WERI-Rb-1 (cell line): Measurements from ENCODE around the gene CYP24A1.
"Not testable (repeated sequence)": the region's sequence is repeated elsewhere in the genome, so short reads cannot be mapped to it uniquely, and the experiment has no call there.

Source experiments
- DNase-seq: peaks from one replicate; pipeline ENCODE4 v3.0.0-alpha.2; 2020
- H3K27ac ChIP-seq: fragments of 250-450 bp; sonication (Bioruptor Pico); 2 replicates; pipeline ENCODE4 v1.5.1; 2020; ENCODE audit warnings: mild to moderate bottlenecking, moderate library complexity
- H3K27me3 ChIP-seq: fragments of 250-450 bp; sonication (Bioruptor Pico); 2 replicates; pipeline ENCODE4 v1.5.1; 2021; ENCODE audit warnings: mild to moderate bottlenecking, low read depth, moderate library complexity; ENCODE audit not compliant: insufficient read depth, severe bottlenecking
- H3K36me3 ChIP-seq: fragments of 250-450 bp; sonication (Bioruptor Pico); 2 replicates; pipeline ENCODE4 v1.5.1; 2020; ENCODE audit warnings: mild to moderate bottlenecking, moderate library complexity
- H3K4me3 ChIP-seq: 2 replicates; pipeline ENCODE4 v1.5.1; 2011; ENCODE audit warnings: low read depth, mild to moderate bottlenecking, control low read depth, low read length
- H3K9me3 ChIP-seq: fragments of 250-450 bp; sonication (Bioruptor Pico); 2 replicates; pipeline ENCODE4 v1.5.1; 2021; ENCODE audit warnings: mild to moderate bottlenecking, moderate library complexity; ENCODE audit not compliant: severe bottlenecking
- TF ChIP-seq, protein P1 (sequence below): IDR thresholded peaks from 2 replicates; pipeline ENCODE4 v1.5.1; 2011; ENCODE audit warnings: low read depth, mild to moderate bottlenecking, control low read depth, inconsistent platforms, low read length

CYP24A1 gene

DNA sequence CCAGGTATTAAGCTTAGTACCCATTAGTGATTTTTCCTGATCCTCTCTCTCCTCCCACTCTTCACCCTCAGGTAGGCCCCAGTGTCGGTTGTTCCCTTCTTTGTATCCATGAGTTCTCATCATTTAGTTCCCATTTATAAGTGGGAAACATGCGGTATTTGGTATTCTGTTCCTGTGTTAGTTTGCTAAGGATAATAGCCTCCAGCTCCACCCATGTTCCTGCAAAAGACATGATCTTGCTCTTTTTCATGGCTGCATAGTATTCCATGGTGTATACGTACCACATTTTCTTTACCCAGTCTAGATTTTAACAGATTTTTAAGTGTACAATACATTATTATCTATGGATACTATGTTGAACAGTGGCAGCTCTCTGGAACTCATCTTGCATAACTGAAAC lies 44.4 kb downstream of the CYP24A1 start:
- H3K36me3 ChIP-seq, result no peaks in the 10 kb centered on the region
- TF ChIP-seq, protein P1, sequence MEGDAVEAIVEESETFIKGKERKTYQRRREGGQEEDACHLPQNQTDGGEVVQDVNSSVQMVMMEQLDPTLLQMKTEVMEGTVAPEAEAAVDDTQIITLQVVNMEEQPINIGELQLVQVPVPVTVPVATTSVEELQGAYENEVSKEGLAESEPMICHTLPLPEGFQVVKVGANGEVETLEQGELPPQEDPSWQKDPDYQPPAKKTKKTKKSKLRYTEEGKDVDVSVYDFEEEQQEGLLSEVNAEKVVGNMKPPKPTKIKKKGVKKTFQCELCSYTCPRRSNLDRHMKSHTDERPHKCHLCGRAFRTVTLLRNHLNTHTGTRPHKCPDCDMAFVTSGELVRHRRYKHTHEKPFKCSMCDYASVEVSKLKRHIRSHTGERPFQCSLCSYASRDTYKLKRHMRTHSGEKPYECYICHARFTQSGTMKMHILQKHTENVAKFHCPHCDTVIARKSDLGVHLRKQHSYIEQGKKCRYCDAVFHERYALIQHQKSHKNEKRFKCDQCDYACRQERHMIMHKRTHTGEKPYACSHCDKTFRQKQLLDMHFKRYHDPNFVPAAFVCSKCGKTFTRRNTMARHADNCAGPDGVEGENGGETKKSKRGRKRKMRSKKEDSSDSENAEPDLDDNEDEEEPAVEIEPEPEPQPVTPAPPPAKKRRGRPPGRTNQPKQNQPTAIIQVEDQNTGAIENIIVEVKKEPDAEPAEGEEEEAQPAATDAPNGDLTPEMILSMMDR, result no peak
- H3K4me3 ChIP-seq, result no peak overlapping the region
- H3K27ac ChIP-seq, result no peak overlapping the region
- peaks cover 54% of the 10 kb centered on the region for H3K27me3 ChIP-seq
- DNase-seq, result no peak
- H3K9me3 ChIP-seq, result peaks cover 5% of the 10 kb centered on the region

DNA sequence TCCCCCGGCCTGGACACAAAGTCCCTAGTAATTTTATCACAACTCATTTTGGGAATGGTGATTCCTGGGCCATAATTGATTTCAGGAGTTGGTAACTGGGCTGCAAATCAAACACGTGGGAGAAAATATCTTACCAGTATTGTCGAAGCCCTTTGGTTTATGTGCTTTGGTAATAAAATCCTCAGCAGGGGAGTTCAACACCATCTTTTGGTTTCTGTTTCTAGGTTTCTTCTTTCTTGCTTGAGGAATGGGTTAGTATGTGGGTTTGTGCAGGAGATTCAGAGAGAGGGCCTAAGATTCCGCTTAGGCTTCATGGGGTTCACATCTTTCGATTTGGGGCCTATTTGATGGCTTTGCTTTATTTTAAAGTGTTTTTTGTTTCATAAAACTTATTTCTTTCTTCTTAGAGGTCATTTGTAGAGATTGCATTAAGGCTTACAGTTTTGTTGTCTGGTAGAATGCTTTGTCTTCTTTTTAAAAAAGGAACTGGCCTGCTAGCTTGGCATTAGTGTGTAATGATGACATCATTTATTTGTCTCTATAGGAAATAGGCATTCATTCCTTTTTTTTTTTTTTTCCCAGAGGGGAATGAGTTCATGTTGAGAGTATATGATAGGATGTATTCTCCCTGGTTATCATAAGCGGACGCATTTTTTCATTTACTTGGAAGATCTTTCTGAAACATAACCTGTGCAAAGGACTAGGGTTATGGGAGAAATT lies 45.8 kb downstream of the CYP24A1 start:
- H3K27me3 ChIP-seq, result peaks cover 55% of the 10 kb centered on the region
- peaks cover 5% of the 10 kb centered on the region for H3K9me3 ChIP-seq
- H3K27ac ChIP-seq, result no peak overlapping the region
- no peak for DNase-seq
- no peak overlapping the region for H3K4me3 ChIP-seq
- no peaks in the 10 kb centered on the region for H3K36me3 ChIP-seq
- TF ChIP-seq, protein P1, result no peak

GRCh38 chr20:54126806-54127655 lies 46.8 kb downstream of the CYP24A1 start:
- TF ChIP-seq, protein P1, result no peak

GRCh38 chr20:54126328-54126727 lies 47.5 kb downstream of the CYP24A1 start:
- not testable (repeated sequence) for H3K9me3 ChIP-seq, H3K27ac ChIP-seq, H3K36me3 ChIP-seq, DNase-seq, H3K4me3 ChIP-seq
- peaks cover 57% of the 10 kb centered on the region for H3K27me3 ChIP-seq

More at GRCh38 chr20:54126806-54127655, 46.8 kb downstream of the CYP24A1 start:
- no peak for DNase-seq
- no peak overlapping the region for H3K4me3 ChIP-seq
- H3K9me3 ChIP-seq, result peaks cover 5% of the 10 kb centered on the region
- no peak overlapping the region for H3K27ac ChIP-seq
- no peaks in the 10 kb centered on the region for H3K36me3 ChIP-seq
- peaks cover 54% of the 10 kb centered on the region for H3K27me3 ChIP-seq

- Histone ChIP-seq H3K4me3 (no peak overlapping the region), H3K36me3 (no peaks in the 10 kb centered on the region), H3K9me3 (no peaks in the 10 kb centered on the region), H3K27ac (no peak overlapping the region), H3K27me3 (peaks cover 72% of the 10 kb centered on the region)
- DNase-seq, result no peak
- TF ChIP-seq, protein P1, result no peak
These were observed 50.1 kb downstream of the CYP24A1 start for GRCh38 chr20:54123587-54124180.
